Measurements from ENCODE around the gene CCNF. TPM values are rescaled to one million over a fixed set of nuclear protein-coding genes. Genes with fewer than 3 reads are reported as not detected.

CCNF gene
- total RNA-seq, 1 experiment from 2014 or later: 35.8 TPM

- DNase-seq (ENCODE audit: low read depth, low spot score): no peak
- CTCF ChIA-PET: interaction anchor here (0.6 to 0.8 kb wide), 2 partner anchors 116 to 134 kb away, joined by 5 to 7 read pairs; no protein-coding TSS in a partner anchor
- intact Hi-C loops (cut with micrococcal nuclease; ENCODE audit: unreplicated experiment): no loop called here
Measured at GRCh38 chr16:2437032-2437790, 8.0 kb downstream of the CCNF start.

GRCh38 chr16:2438121-2438520 is 8.9 kb downstream of the CCNF start:
- TF ChIP-seq POLR2AphosphoS5 (IDR thresholded peaks at IDR 0.05; ENCODE audit: low read depth, low read length) (no peak), SIN3A (IDR thresholded peaks at IDR 0.05; ENCODE audit: borderline replicate concordance, insufficient read depth, low read depth, low read length) (no peak), CTCF (IDR thresholded peaks at IDR 0.05) (no peak), TCF7L2 (IDR thresholded peaks at IDR 0.05; ENCODE audit: low read depth, low read length) (no peak), REST (IDR thresholded peaks at IDR 0.05; ENCODE audit: insufficient read depth in 1 of 2, low read depth in 2 of 2, low read length in 1 of 2) (no peak)
- no TSS peak for BruUV-seq (replicated peaks)
- in situ Hi-C loops (cut with HindIII; ENCODE audit: low pct_unique_long_range_greater_than_20kb, low sequenced_read_pairs): no loop called here
- ChIA-PET POLR2A (no interaction called here), CTCF (no interaction called here)
- Histone ChIP-seq H3K27ac (ENCODE audit: low read length) (no peak overlapping the region), H3K9me3 (ENCODE audit: control insufficient read depth, insufficient read depth, low read depth, low read length) (no peaks in the 10 kb centered on the region), H3K4me3 (ENCODE audit: low read depth in 2 of 2, low read length in 2 of 2) (no peak overlapping the region), H3K27me3 (ENCODE audit: control insufficient read depth, insufficient read depth, low read length) (no peaks in the 10 kb centered on the region), H3K4me1 (ENCODE audit: control insufficient read depth, insufficient read depth, low read length) (no peaks in the 10 kb centered on the region), H3K36me3 (ENCODE audit: control insufficient read depth, insufficient read depth, low read length) (peaks cover 16% of the 10 kb centered on the region)
- no peak for ATAC-seq
- no peak for DNase-seq (ENCODE audit: low read depth, low spot score)
- intact Hi-C loops (cut with micrococcal nuclease; ENCODE audit: unreplicated experiment): no loop called here

More at GRCh38 chr16:2437032-2437790, 8.0 kb downstream of the CCNF start:
- no peak for ATAC-seq
- BruUV-seq (replicated peaks): no TSS peak
- Histone ChIP-seq H3K27ac (ENCODE audit: low read length) (no peak overlapping the region), H3K27me3 (ENCODE audit: control insufficient read depth, insufficient read depth, low read length) (no peaks in the 10 kb centered on the region), H3K9me3 (ENCODE audit: control insufficient read depth, insufficient read depth, low read depth, low read length) (no peaks in the 10 kb centered on the region), H3K36me3 (ENCODE audit: control insufficient read depth, insufficient read depth, low read length) (peaks cover 18% of the 10 kb centered on the region), H3K4me3 (ENCODE audit: low read depth in 2 of 2, low read length in 2 of 2) (no peak overlapping the region), H3K4me1 (ENCODE audit: control insufficient read depth, insufficient read depth, low read length) (no peaks in the 10 kb centered on the region)
- in situ Hi-C loops (cut with HindIII; ENCODE audit: low pct_unique_long_range_greater_than_20kb, low sequenced_read_pairs): no loop called here
- TF ChIP-seq TCF7L2 (IDR thresholded peaks at IDR 0.05; ENCODE audit: low read depth, low read length): no peak
- TF ChIP-seq CTCF (IDR thresholded peaks at IDR 0.05): no peak
- TF ChIP-seq POLR2AphosphoS5 (IDR thresholded peaks at IDR 0.05; ENCODE audit: low read depth, low read length): no peak
- TF ChIP-seq SIN3A (IDR thresholded peaks at IDR 0.05; ENCODE audit: borderline replicate concordance, insufficient read depth, low read depth, low read length): no peak
- TF ChIP-seq REST (IDR thresholded peaks at IDR 0.05; ENCODE audit: insufficient read depth in 1 of 2, low read depth in 2 of 2, low read length in 1 of 2): no peak
- POLR2A ChIA-PET: no interaction called here

Measured in Panc1 (cell line).